GM12891 (cell line): ENCODE results near the gene CSF1R.

Experiments used
- POLR2A ChIP-seq: IDR thresholded peaks from 2 replicates; pipeline ENCODE4 v1.6.1; 2011; ENCODE audit warnings: low read depth, low read length, control low read depth
- POLR2AphosphoS5 ChIP-seq: IDR thresholded peaks from 2 replicates; pipeline ENCODE4 v1.6.1; 2011; ENCODE audit warnings: low read depth, low read length, control low read depth

DNA sequence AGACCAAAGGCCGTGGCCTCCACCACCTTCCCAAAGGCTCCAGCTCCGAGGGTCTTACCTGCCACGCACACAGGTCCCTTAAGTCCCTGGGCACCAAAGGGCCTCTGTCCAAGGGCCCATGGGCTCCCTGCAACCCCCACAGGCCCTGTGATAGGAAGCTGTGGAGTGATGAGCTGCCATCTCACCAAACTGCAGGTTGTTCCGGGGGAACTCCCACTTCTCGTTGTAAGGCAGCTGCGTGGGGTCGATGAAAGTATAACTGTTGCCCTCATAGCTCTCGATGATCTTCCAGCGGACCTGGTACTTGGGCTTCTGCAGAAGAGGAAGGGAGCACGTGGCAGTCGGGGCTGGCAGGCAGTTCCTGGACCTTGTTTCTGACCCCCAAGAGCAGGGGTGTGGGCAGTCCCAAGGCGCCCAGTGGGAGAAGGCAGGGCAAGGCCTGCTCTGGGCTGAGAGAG, 24.8 kb downstream of the CSF1R start:
- no peak for TF ChIP-seq POLR2A
- no peak for TF ChIP-seq POLR2AphosphoS5
